Keratinocyte (primary cell): ENCODE results near the gene TMEM259. TPM values are rescaled to one million over a fixed set of nuclear protein-coding genes. Genes with fewer than 3 reads are reported as not detected.

Experiments
- DNase-seq: peaks from one replicate; pipeline ENCODE4 v3.0.0-alpha.2; 2011; ENCODE audit warnings: low read depth, missing footprints, low spot score
- FAIRE-seq: peaks from 2 replicates; lab custom pipeline; 2011; peaks lifted over from hg19 to GRCh38; lab: Jason Lieb, UNC
- H2AFZ ChIP-seq: 2 replicates; pipeline ENCODE4 v1.6.0; 2012; ENCODE audit warnings: low read length, control low read depth, inconsistent platforms; ENCODE audit not compliant: control insufficient read depth
- H3K27ac ChIP-seq: 2 replicates; pipeline ENCODE4 v1.5.1; 2011; ENCODE audit warnings: low read length; ENCODE audit not compliant: control insufficient read depth, insufficient read depth
- H3K27me3 ChIP-seq: 3 replicates; pipeline ENCODE4 v1.6.0; 2011; ENCODE audit warnings: low read length; ENCODE audit not compliant: control insufficient read depth, insufficient read depth; ENCODE audit errors: extremely low read depth
- H3K36me3 ChIP-seq, 2 experiments: 2 replicates in 1 of 2; 3 replicates in 1 of 2; pipeline ENCODE4 v1.5.1; 2011; ENCODE audit warnings: low read length in 2 of 2, mild to moderate bottlenecking in 1 of 2; ENCODE audit not compliant: control insufficient read depth in 2 of 2, insufficient read depth in 2 of 2; ENCODE audit errors: extremely low read depth in 1 of 2
- H3K4me1 ChIP-seq: 3 replicates; pipeline ENCODE4 v1.5.1; 2011; ENCODE audit warnings: low read length; ENCODE audit not compliant: control insufficient read depth, insufficient read depth; ENCODE audit errors: extremely low read depth
- H3K4me2 ChIP-seq: 3 replicates; pipeline ENCODE4 v1.6.0; 2011; ENCODE audit warnings: low read depth, low read length; ENCODE audit not compliant: control insufficient read depth, insufficient read depth; ENCODE audit errors: extremely low read depth
- H3K4me3 ChIP-seq, 3 experiments: fragments of 200-600 bp in 1 of 3; sonication (generic) in 1 of 3; 2 replicates in 2 of 3; 3 replicates in 1 of 3; pipeline ENCODE4 v1.5.1; 2011 to 2016; ENCODE audit warnings: low read length in 3 of 3, mild to moderate bottlenecking in 3 of 3, control low read depth in 2 of 3, inconsistent platforms in 1 of 3, low read depth in 1 of 3, mixed read lengths in 1 of 3, mixed run types in 1 of 3, moderate library complexity in 1 of 3; ENCODE audit not compliant: control insufficient read depth in 2 of 3, insufficient read depth in 2 of 3; ENCODE audit errors: extremely low read depth in 1 of 3
- H3K79me2 ChIP-seq: 2 replicates; pipeline ENCODE4 v1.6.0; 2012; ENCODE audit warnings: low read length; ENCODE audit not compliant: control insufficient read depth, insufficient read depth
- H3K9ac ChIP-seq: 3 replicates; pipeline ENCODE4 v1.6.0; 2011; ENCODE audit warnings: low read length; ENCODE audit not compliant: control insufficient read depth, insufficient read depth; ENCODE audit errors: extremely low read depth
- H3K9me1 ChIP-seq: 3 replicates; pipeline ENCODE4 v1.6.0; 2011; ENCODE audit warnings: low read length; ENCODE audit not compliant: control insufficient read depth, insufficient read depth; ENCODE audit errors: extremely low read depth
- H3K9me3 ChIP-seq: 2 replicates; pipeline ENCODE4 v1.5.1; 2012; ENCODE audit warnings: low read depth, low read length; ENCODE audit not compliant: control insufficient read depth
- H4K20me1 ChIP-seq: 3 replicates; pipeline ENCODE4 v1.6.0; 2011; ENCODE audit warnings: low read length; ENCODE audit not compliant: control insufficient read depth, insufficient read depth; ENCODE audit errors: extremely low read depth
- EZH2 ChIP-seq: IDR thresholded peaks from one replicate; pipeline ENCODE4 v1.6.1; 2012; ENCODE audit warnings: inconsistent platforms, mild to moderate bottlenecking, low read length, moderate library complexity
- dilution Hi-C: fragments of 300-500 bp; cut with MboI; formaldehyde crosslinking; loops from one replicate; pipeline ENCODE4 v1.7.0; 2020; ENCODE audit warnings: low sequenced_read_pairs; ENCODE audit not compliant: extremely low pct_ligation_motif_present
- polyA plus RNA-seq, 5 experiments: library from polyadenylated mRNA; depleted of rRNA in 3 of 5; stranded (reverse) in 3 of 5; stranded (forward) in 1 of 5; unstranded in 1 of 5; fragments of >200 nt; gene quantifications; 1 replicate in 1 of 5; 2 replicates in 3 of 5; 3 replicates in 1 of 5; pipeline versions ENCODE4 v1.2.1 to v1.2.3, GENCODE V29; 2011 to 2012; ENCODE audit warnings: missing spikeins in 2 of 5, low read depth in 1 of 5, low replicate concordance in 1 of 5
- TF ChIP-seq, protein P1 (sequence below), 3 experiments: IDR thresholded peaks in 1 of 3; conservative IDR thresholded peaks in 1 of 3; optimal IDR thresholded peaks in 1 of 3; 2 replicates in 2 of 3; 3 replicates in 1 of 3; pipeline versions ENCODE3 to v1.5.1; 2011; ENCODE audit warnings: low read length in 3 of 3, mild to moderate bottlenecking in 3 of 3, moderate library complexity in 2 of 3, control low read depth in 1 of 3, inconsistent platforms in 1 of 3; ENCODE audit not compliant: insufficient read depth in 2 of 3; ENCODE audit errors: extremely low read depth in 1 of 3

TMEM259 gene
- polyA plus RNA-seq, 1 donor (not counting 4 experiments of a cell fraction or from before 2014, with no cell fraction given), result 61.5 TPM

DNA sequence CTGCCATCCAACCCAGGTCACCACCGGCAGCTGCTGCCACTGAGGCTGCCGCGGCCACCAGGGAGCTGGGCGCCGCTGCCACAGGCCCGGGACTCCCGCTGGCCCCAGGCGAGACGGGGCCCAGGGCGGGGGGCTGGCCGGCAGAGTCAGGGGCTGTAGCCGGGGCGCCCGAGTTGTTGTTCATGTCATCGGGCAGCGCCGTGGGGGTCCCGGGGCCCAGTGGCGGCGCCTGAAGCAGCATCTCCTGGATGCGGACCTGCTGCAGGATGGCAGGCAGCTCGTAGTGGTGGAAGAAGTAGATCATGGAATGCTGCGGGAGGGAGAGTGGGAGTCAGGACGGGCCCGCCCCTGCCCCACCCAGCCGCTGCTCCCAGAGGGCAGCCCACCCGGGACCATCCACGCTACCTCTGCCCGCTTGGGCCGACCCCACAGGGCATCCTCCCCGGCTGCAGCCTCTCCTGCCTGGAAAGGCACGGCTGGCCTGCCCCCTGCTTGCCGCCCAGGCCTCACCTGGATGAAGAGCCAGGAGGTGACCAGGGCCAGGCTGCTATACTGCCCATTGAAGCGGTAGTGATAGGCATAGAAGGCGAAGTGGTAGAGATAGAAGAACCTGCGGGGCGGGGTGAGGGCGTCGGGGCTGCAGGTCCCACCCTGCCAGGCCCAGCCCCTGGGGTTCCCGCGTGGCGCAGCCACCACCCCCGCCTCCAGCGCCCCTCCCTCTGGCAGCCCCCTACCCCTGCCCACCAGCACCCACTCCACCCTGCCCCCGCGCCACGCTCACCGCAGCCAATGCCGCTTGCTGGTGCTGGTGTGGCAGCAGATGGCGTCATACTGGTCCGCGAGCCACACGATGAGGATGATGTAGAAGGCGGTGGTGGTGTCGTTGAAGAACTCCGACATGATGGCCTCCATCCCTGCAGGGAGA, 10.1 kb downstream of the TMEM259 start:
- Histone ChIP-seq H3K9me3 (no peaks in the 10 kb centered on the region), H3K4me3 (no peak overlapping the region), H3K36me3 (peaks cover 9 to 17% of the 10 kb centered on the region in 2 experiments), H4K20me1 (peaks cover 6% of the 10 kb centered on the region), H3K79me2 (peaks cover 31% of the 10 kb centered on the region), H3K9ac (no peak overlapping the region), H3K27ac (no peak overlapping the region), H2AFZ (no peak overlapping the region), H3K9me1 (no peaks in the 10 kb centered on the region), H3K4me2 (no peak overlapping the region), H3K4me1 (peaks cover 5% of the 10 kb centered on the region), H3K27me3 (no peaks in the 10 kb centered on the region)
- dilution Hi-C loops, result no loop called here
- TF ChIP-seq, protein P1, sequence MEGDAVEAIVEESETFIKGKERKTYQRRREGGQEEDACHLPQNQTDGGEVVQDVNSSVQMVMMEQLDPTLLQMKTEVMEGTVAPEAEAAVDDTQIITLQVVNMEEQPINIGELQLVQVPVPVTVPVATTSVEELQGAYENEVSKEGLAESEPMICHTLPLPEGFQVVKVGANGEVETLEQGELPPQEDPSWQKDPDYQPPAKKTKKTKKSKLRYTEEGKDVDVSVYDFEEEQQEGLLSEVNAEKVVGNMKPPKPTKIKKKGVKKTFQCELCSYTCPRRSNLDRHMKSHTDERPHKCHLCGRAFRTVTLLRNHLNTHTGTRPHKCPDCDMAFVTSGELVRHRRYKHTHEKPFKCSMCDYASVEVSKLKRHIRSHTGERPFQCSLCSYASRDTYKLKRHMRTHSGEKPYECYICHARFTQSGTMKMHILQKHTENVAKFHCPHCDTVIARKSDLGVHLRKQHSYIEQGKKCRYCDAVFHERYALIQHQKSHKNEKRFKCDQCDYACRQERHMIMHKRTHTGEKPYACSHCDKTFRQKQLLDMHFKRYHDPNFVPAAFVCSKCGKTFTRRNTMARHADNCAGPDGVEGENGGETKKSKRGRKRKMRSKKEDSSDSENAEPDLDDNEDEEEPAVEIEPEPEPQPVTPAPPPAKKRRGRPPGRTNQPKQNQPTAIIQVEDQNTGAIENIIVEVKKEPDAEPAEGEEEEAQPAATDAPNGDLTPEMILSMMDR (optimal IDR thresholded peaks at IDR 0.05 in 1 of 3, IDR thresholded peaks at IDR 0.05 in 1 of 3, conservative IDR thresholded peaks at IDR 0.05 in 1 of 3; ENCODE audit: extremely low read depth in 1 of 3, insufficient read depth in 2 of 3, low read length in 3 of 3), result no peak
- no peak for TF ChIP-seq EZH2
- DNase-seq, result no peak
- FAIRE-seq, result no peak

DNA sequence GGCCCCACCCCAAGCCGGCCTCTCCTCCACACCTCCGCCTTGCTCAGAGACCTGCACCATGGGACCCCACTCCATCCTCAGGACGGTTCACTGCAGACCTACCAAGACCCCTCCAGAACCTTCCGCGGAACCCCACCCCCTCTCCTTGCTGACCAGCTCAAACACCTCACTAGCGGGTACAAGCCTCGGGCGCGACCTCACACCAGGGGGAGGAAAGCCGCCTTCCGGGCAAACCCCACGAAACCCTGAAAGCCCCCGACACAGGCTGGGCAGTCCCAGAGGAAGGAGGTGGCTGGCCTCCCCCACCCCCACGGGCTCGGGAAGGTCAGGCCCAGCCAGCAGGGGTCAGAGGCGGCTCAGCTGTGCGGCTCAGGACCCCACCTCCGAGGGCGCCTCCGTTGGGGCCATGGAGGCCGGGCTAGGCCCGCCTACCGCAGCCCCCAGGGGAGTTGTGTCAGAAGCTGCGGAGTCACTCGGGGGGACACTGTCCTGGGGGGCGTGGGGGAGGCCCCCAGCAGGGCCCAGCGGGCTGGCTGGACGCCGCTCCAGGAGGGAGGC, 10.9 kb downstream of the TMEM259 start:
- Histone ChIP-seq H3K4me1 (no peaks in the 10 kb centered on the region), H3K9me3 (no peaks in the 10 kb centered on the region), H3K27me3 (no peaks in the 10 kb centered on the region), H3K9ac (no peak overlapping the region), H3K27ac (no peak overlapping the region), H3K4me2 (no peak overlapping the region), H3K4me3 (no peak overlapping the region), H3K36me3 (peaks cover 9 to 15% of the 10 kb centered on the region in 2 experiments), H3K9me1 (no peaks in the 10 kb centered on the region), H3K79me2 (peaks cover 23% of the 10 kb centered on the region), H4K20me1 (no peaks in the 10 kb centered on the region), H2AFZ (no peak overlapping the region)
- DNase-seq (no peak), FAIRE-seq (no peak)
- dilution Hi-C loops, result no loop called here
- no peak for TF ChIP-seq EZH2
- TF ChIP-seq, protein P1 (optimal IDR thresholded peaks at IDR 0.05 in 1 of 3, IDR thresholded peaks at IDR 0.05 in 1 of 3, conservative IDR thresholded peaks at IDR 0.05 in 1 of 3; ENCODE audit: extremely low read depth in 1 of 3, insufficient read depth in 2 of 3, low read length in 3 of 3), result no peak
